Adipose tissue (tissue), 3 donors: ENCODE data around the gene C19orf18. TPM values are rescaled to one million over a fixed set of nuclear protein-coding genes. Genes with fewer than 3 reads are reported as not detected.
"Not testable (repeated sequence)": the region's sequence is repeated elsewhere in the genome, so short reads cannot be mapped to it uniquely, and the experiment has no call there.

Experiments
- H3K27ac ChIP-seq: one replicate; pipeline ENCODE4 v1.5.1; 2013; ENCODE audit warnings: low read depth, low read length
- whole genome bisulfite sequencing, 3 donors: extraction: QIAGEN DNeasy Blood & Tissue Kit; methylation state at CpG; one replicate each; pipeline ENCODE4 v1.1.7; 2013; 5-methylcytosine and 5-hydroxymethylcytosine counted together
- polyA plus RNA-seq, 3 donors: library from polyadenylated mRNA; stranded (reverse); fragments of 200-250 nt; gene quantifications; one replicate each; pipeline ENCODE4 v1.2.3, GENCODE V29; 2013
- donor health status: healthy with polysubstance abuse.
- donor health status: Bipolar disorder and iron deficiency.
- donor health status: healthy.

The C19orf18 gene
- polyA plus RNA-seq: 1 to 10 TPM in 1 of 3 donors, under 1 TPM in 2; 0.23 to 2.2 (median 0.56) TPM

DNA sequence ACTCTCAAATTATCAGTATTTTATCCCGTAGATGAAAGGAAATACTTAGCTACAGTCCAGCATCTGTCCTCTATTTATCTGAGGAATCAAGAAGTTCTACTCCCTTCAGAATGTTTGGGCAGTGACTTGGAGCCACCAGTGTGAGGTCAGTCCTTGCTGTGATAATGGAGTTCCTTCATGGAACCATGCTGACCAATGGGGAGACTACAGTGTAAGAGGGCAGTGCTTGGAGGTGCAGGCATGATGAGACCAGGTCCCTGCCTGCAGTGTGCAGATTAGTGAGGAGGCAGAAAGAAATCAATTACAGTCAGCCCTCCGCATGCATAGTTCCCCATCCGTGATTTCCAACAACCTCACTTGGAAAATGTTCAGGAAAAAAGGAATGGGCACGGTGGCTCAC is at the start of gene C19orf18:
TSS of gene C19orf18 (minus strand) at position 101 of the 400 bp plus-strand sequence. CDS start 102 bp downstream, outside the sequence.
- 93 to 96% (median 93%) methylated on average over 4 of the region's 4 CpGs for WGBS, 3 donors
- H3K27ac ChIP-seq: no peak within 1 kb of the TSS

DNA sequence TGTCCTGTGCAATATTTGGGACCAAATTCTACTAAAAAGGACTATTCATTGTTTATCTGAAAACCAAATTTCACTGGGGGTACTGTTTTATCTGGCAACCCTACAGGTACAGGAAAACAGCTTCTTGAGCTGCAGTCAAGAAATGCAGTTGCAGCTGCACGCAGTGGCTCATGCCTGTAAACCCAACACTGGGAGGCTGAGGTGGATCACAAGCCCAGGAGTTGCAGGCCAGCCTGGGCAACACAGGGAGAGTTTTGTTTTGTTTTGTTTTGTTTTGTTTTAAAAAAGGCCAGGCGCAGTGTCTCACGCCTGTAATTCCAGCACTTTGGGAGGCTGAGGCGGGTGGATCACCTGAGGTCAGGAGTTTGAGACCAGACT is 47.9 kb upstream of the C19orf18 start:
- 70 to 73% (median 72%) methylated on average over 4 of the region's 4 CpGs for WGBS, 3 donors
- H3K27ac ChIP-seq: no peak overlapping the region

DNA sequence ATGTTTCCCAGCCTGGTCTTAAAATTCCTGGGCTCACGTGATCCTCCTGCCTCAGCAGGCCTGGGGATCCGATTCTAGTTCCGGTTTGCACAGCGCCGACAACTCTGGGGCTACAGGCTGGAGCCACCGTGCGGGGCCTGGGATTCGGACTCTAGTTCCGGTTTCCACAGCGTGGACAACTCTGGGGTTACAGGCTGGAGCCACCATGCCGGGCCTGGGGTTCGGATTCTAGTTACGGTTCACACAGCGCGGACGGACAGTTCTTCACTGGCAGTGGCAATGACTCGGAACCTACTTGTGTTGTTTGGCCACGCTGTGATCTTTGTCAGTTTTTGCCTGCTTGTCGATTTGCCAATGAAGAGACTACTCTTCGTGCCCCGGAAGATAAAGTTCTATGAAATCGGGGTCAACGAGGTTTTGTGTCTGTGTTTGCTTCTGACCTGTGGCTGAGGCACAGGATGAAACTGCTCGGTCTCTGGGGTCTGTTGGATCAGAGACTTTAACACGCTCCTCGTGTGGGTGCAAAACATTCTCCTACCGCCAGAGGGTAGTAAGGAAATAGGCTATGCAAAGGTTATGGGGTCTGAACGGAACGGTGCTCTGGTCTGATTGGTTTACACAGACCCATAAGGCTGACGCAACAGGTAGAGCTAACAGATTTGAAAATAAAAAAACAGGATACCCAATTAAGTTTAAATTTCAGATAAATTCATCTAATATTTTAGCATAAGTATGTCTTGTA is 47.4 kb upstream of the C19orf18 start:
- WGBS, 3 donors: 51 to 56% (median 53%) methylated on average over 30 of the region's 30 CpGs
- no peak overlapping the region for H3K27ac ChIP-seq

DNA sequence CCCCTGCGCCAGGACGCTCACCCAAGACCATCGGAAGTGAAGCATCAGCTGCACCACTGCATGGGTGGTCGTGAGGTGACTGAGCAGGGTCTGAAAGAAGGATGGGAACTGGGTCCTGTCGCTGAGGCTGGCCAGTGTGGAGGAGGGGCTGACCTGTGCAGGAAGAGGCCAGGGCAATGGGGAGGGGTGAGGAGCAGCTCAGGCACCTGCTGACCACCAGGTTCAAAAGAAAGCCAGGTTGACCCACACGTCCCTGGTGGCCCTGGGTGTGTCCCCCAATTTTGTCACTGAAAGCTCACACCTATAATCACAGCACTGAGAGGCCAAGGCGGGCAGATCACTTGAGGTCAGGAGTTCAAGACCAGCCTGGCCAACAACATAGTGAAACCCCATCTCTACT is 45.8 kb upstream of the C19orf18 start:
- 57 to 73% (median 72%) methylated on average over 7 of the region's 7 CpGs for WGBS, 3 donors
- no peak overlapping the region for H3K27ac ChIP-seq

DNA sequence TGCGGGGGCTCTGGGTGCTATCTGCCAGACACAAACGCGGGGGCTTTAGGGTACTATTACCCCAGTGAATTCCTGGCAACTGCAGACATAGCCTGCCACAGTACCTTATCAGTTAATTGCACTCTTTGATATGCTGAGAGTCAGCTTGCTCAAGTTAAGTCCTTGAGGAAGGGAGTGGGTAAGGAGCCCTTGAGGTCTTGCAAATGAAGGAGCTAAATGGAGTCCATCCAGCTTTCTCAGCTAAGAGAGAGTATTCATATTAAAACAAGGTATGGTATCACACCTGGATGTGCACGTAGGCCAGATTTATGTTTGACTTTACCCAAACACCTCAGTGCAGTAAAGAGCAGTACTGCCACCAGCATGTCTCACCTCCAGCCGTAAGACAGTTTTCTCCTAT is 39.8 kb upstream of the C19orf18 start:
- H3K27ac ChIP-seq: no peak overlapping the region
- 31 to 50% (median 37%) methylated on average over 5 of the region's 5 CpGs for WGBS, 3 donors

DNA sequence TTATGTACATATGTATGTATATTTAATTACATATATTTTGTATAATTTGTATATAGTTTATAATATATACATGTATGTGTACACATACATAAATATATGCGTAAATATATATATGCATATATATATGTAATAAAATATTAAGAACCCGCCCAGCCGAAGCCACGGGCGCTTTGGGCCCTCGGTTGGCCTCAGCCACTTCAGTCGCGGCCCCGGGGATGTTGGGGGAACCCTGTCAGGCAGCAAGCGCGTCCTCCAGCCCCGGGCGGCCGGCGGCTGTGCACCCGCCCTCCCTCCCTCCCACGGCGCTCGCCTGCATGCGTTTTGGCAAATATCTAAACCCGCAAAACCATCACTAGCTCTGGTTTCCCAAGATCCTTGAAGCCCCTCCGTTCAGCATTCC is 36.2 kb upstream of the C19orf18 start:
- H3K27ac ChIP-seq: no peak overlapping the region
- WGBS, 3 donors: 64 to 88% (median 82%) methylated on average over 22 of the region's 22 CpGs

DNA sequence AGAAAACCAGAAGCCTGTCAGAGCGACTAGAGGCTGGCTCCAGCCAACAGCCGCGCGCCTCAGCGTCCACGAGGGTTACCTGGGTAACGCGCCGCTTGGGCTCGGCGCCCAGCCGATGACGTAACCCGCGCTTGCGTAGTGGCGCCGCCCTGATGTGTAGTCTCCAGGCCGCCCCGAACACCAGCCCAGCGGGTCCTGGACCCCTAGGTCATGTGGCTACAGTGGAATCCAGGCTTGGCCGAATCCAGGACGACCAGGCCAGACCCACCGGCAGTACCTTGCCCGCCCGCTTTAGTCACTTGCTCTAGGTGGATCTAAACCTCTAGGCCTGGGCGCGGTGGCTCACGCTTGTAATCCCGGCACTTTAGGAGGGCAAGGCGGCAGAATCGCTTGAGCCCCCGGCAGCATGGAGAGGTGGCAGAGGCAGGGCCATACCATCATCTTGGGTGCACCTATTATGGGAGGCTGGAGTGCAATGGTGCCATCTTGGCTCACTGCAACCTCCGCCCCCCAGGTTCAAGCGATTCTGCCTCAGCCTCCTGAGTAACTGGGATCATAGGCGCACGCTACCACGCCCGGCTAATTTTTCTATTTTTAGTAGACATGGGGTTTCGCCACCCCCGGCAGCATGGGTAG is 35.5 kb upstream of the C19orf18 start:
- 5 to 16% (median 13%) methylated on average over 39 to 41 of the region's 41 CpGs for WGBS, 3 donors
- no peak overlapping the region for H3K27ac ChIP-seq

DNA sequence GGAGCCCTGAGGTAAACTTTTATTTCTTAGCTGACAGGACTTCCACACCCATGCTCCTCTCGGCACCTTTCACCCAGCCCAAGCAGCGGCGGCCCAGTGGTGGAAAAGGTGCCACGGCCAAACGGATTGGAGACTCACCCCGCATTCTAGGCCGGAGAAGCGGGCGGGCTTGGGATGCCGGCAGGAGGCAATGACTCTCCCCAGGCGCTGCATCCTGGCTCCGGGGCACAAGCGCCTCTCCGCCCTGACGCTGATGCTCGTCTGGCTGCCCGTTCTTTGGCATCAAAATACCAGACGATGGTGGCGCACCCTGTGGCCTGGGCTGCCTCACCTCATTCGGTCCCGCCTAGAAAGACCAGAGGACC is 34.9 kb upstream of the C19orf18 start:
- H3K27ac ChIP-seq: no peak overlapping the region
- 1 to 4% (median 3%) methylated on average over 16 to 21 of the region's 21 CpGs for WGBS, 3 donors

DNA sequence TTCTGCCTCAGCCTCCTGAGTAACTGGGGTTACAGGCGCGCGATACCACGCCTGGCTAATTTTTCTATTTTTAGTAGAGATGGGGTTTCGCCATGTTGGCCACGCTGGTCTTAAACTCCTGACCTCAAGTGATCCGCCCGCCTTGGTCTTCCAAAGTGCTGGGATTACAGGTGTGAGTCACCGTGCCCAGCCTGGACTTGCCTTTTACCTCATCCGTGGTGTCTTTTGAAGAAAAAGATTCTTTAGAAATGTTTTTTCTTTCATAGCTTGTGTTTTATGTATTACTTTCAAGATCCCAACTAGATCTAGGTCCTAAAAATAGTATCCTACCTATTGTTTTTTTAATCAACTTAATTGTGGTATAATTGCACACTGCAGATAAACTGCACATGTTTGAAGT is 34.5 kb upstream of the C19orf18 start:
- H3K27ac ChIP-seq: not testable (repeated sequence)

DNA sequence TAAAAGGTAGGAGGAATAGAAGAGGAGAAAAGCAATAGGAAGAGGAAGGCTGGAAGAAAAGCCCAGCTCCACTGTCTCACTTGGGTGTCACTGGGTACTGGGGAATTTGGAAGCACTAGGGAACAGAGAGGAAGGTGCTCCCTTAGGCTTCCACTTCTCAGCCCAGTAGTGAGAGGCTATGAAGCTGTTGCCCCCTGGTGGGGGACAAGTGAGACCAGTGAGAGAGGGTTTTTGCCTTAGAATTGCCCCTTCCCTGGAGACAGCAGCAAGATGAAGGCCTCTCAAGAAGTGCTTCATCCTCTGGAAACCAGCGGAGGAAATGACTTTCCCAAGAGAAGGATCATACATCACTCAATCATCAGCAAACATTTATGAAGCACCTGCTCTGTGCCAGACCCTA is 33.0 kb upstream of the C19orf18 start:
- 93 to 100% (median 98%) methylated on average over 1 of the region's 1 CpG for WGBS, 3 donors

More for the DNA sequence above, 34.5 kb upstream of the C19orf18 start:
- 29 to 43% (median 42%) methylated on average over 10 of the region's 10 CpGs for WGBS, 3 donors

DNA sequence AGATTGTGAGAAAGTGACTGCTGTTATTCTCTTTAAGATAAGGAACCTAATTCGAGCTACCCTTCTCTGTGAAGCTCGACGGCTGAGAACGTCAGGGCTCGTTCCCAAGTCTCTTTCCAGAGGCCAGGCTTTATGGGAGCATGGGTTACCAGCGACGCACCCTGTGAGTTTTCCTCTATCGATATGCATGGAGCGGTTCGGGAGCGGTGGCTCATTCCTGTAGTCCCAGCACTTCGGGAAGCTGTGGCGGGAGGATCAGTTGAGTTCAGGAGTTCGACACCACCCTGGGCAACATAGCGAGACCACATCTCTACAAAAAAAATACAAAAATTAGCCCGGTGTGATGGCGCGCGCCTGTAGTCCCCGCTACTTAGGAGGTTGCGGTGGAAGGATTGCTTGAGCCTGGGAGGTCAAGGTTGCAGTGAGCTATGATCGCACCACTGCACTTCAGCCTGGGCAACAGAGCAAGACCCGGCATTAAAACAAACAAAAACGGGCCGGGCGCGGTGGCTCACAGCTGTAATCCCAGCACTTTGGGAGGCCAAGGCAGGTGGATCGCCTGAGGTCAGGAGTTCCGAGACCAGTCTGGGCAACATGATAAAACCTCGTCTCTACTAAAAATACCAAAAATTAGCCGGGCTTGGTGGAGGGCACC is 29.0 kb upstream of the C19orf18 start:
- no peak overlapping the region for H3K27ac ChIP-seq
- WGBS, 3 donors: 13 to 32% (median 26%) methylated on average over 31 of the region's 31 CpGs

More for the DNA sequence above, 33.0 kb upstream of the C19orf18 start:
- H3K27ac ChIP-seq: no peak overlapping the region

DNA sequence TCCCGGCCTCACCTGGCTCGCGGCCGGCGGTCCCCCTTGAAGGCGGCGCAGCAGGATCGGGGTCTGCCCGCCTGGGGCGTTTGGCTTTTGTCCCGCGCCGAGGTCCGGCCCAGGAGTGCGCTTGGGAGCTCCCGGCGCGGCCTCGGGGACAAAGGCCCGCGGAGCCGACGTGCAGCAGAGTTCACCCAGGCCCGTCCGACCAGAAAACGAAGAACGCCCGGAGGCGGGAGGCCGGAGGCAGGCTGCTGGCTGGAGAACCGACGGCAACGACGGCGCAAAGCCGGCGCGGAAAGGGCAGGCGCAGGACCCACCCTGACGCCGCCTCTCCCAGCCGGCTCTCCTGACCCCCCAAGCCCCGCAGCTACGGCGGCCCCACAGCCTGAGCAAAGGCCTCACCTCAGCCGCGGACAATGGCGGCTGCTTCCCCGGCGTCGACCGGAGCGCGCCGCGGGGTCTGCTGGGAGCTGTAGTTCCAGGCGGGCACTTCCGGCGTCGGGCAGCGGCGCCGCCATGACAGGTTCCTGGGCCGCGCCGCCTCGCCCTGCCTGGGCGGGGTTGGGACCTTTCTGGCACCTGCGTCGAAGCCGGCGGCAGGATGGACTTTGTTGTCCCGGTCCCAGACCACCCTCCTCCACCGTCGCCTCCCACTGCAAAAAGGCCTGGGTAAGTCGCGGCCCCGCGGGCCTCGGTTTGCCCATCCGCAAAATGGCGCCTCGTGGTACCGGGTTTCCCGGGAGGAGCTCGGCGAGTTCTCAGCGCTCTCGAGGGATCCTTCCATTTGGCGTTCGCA is 28.2 kb upstream of the C19orf18 start, which contains the start of gene ZNF606:
TSS of gene ZNF606 (minus strand) at position 437 of the 790 bp plus-strand sequence. CDS start 1,501 bp downstream, outside the sequence.
- 0 to 1% (median 1%) methylated on average over 85 to 91 of the region's 91 CpGs for WGBS, 3 donors

DNA sequence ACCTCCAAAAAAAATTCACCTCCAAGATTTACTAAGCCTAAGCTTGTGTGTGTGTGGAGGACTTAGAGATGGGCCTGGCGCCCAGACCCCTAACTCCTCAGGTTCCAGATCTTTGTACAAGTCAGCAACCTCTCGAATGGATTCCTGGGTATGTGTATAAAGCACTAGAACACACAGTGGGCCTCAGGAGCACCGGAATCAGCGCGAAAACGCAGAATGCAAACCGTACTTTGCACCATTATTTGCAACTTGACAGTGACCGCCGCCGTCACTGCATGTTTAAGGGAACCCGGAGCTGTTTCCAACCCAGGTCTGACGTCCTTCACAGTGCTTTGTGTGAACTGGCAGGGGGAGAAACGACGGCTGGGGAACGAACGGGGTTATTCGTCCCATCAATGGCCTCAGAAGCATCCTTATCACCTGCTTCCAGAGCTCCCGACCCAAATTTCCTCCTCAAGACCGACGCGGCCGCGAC is 27.6 kb upstream of the C19orf18 start:
- H3K27ac ChIP-seq: no peak overlapping the region
- WGBS, 3 donors: 0 to 5% (median 5%) methylated on average over 23 of the region's 23 CpGs

More for the DNA sequence above, 28.2 kb upstream of the C19orf18 start, which contains the start of gene ZNF606:
- H3K27ac ChIP-seq: no peak within 1 kb of the TSS

DNA sequence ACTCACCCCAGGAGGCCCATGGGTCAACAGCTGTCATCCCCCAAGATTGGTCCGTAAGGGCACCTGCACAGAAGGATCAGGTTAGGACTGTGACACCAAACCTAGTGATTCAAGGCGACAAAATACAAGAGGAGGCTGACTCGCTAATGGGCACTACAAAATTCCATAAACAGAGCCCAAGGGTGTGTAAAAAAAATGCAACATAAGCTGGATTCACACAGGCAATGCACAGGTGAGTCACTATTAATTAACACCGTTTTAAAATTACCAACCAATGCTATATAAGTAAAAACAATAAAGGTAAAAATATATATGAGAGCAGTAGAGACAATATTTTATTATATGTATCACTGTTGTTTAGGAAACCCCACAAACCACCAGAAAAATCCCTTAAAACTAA is 26.3 kb upstream of the C19orf18 start:
- WGBS, 3 donors: 97 to 99% (median 98%) methylated on average over 4 of the region's 4 CpGs
- H3K27ac ChIP-seq: no peak overlapping the region

DNA sequence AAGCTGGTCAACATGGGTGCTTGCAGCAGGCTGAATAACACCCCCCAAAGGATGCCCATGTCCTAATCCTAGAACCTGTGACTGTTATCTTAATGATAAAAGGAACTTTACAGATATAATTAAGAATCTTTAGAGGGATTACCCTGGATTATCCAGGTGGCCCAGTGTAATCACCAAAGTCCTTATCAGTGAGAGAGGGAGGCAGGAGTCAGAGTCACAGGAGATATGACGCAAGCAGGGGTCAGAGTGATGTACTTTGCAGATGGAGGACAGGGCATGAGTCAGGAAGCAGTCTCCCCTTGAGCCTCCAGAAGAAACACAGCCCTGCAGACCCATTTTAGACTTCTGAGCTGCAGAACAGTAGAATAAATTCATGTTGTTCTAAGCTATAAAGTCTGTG is 18.5 kb upstream of the C19orf18 start:
- no peak overlapping the region for H3K27ac ChIP-seq
- 95 to 100% (median 100%) methylated on average over 1 of the region's 1 CpG for WGBS, 3 donors

DNA sequence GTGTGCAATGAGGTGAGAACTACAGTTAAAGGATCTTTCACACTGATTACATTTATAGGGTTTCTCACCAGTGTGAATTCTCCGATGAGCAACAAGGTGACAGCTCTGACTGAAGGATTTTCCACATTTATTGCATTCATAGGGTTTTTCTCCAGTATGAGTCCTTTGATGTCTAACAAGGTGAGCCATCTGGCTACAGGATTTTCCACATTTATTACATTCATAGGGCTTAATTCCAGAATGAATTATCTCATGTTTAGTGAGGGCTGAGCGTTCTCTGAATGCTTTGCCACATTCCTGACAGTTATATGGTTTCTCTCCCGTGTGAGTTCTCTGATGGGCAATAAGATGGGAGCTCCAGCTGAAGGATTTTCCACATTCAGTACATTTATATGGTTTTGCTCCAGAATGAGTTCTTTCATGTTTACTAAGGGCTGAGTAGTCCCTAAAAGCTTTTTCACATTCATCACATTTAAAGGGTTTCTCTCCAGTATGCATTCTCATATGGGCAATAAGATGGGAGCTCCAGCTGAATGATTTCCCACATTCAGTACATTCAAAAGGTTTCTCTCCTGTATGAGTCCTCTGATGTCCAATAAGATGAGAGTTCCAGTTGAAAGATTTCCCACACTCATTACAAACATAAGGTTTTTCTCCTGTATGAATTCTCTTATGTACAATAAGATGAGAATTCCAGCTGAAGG is 4.4 kb upstream of the C19orf18 start:
- no peak overlapping the region for H3K27ac ChIP-seq
- 94 to 100% (median 98%) methylated on average over 3 of the region's 3 CpGs for WGBS, 3 donors

DNA sequence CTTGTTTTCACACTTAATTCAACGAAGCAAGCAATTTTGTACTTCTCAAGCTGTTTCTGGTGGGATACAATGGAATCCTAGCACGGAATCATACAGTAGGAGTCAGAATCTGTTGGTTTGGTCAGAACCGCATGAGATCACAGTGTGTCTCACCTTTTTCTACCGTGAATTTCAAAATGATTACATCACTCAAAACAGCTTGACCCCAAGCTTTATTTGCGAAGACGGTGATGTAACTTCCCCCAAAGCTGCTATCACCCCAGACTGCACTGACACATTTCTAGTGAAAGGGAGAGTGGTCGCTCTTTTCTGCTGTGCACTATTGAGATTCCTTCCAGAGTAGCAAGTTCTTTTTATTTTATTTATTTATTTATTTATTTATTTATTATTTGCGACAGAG is 9.6 kb downstream of the C19orf18 start:
- WGBS, 3 donors: 82 to 92% (median 91%) methylated on average over 8 of the region's 8 CpGs
- no peak overlapping the region for H3K27ac ChIP-seq

DNA sequence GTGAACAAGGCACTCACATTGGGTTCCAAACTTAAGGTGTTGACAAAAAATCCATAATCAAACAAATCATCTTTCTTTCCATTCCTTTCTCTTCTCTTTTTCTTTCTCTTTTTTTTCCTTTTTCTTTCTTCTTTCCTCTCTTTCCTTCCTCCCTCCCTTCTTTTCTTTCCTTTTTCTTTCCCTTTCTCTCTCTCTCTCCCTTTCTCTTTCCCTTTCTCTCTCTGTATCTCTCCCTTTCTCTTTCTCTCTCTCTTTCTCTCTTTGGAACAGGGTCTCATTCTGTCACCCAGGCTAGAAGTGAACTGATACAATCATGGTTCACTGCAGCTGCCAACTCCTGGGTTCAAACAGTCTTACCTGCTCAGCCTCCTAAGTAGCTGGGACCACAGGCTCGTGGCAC is 12.5 kb downstream of the C19orf18 start:
- no peak overlapping the region for H3K27ac ChIP-seq
- WGBS, 3 donors: 78 to 85% (median 83%) methylated on average over 1 of the region's 1 CpG
